Activated CD8-positive, alpha-beta T cell treated with anti-CD3 and anti-CD28 coated beads for 36 hours (primary cell): ENCODE results near the gene GPR35. TPM values are rescaled to one million over a fixed set of nuclear protein-coding genes. Genes with fewer than 3 reads are reported as not detected.
A peak's percentile ranks its signal among the peaks of the same experiment; 100 is the strongest.

Experiments
- ATAC-seq: fragments of 200-7000 bp; cut with Tn5 transposase; one replicate; pipeline ENCODE4 v1.10.0; 2021; ENCODE audit warnings: mild to moderate bottlenecking, moderate library complexity
- CTCF ChIA-PET: fragments of 350-600 bp; sonication (Branson Sonifier 250); formaldehyde crosslinking; loops from one replicate; lab custom pipeline; 2021; ENCODE audit warnings: antibody characterized with exemption; lab: Charles Lee
- POLR2A ChIA-PET: fragments of 350-600 bp; sonication (Branson Sonifier 250); formaldehyde crosslinking; loops from one replicate; lab custom pipeline; 2021; ENCODE audit warnings: antibody characterized with exemption; lab: Charles Lee
- DNase-seq: peaks from one replicate; pipeline ENCODE4 v3.0.0-alpha.2; 2020
- H3K27ac Mint-ChIP-seq: one replicate; pipeline ENCODE4 v1.8.0; 2021; ENCODE audit warnings: mild to moderate bottlenecking, mixed read lengths
- H3K27me3 Mint-ChIP-seq: one replicate; pipeline ENCODE4 v1.8.0; 2021; ENCODE audit warnings: mixed read lengths
- H3K36me3 Mint-ChIP-seq: one replicate; pipeline ENCODE4 v1.8.0; 2021; ENCODE audit warnings: low read depth, mixed read lengths
- H3K4me1 Mint-ChIP-seq: one replicate; pipeline ENCODE4 v1.8.0; 2021; ENCODE audit warnings: low read depth, mixed read lengths
- H3K4me3 Mint-ChIP-seq: one replicate; pipeline ENCODE4 v1.8.0; 2021; ENCODE audit warnings: mild to moderate bottlenecking, moderate library complexity, mixed read lengths
- H3K9me3 Mint-ChIP-seq: one replicate; pipeline ENCODE4 v1.8.0; 2021; ENCODE audit warnings: mixed read lengths
- CTCF ChIP-seq: fragments of 200-600 bp; IDR thresholded peaks from one replicate; pipeline ENCODE4 v1.8.0; 2022; ENCODE audit warnings: antibody characterized with exemption, mild to moderate bottlenecking
- intact Hi-C: fragments of 100-400 bp; cut with micrococcal nuclease; formaldehyde crosslinking; loops from one replicate; pipeline ENCODE4 v1.10.0; 2022
- total RNA-seq, 2 experiments: library from RNA; stranded (reverse); gene quantifications; one replicate each; pipeline ENCODE4 v1.2.3, GENCODE V29; 2021

The GPR35 gene
- total RNA-seq, 2 experiments from 2014 or later = 14.4 to 14.6 TPM

GRCh38 chr2:240585681-240586197, 39.5 kb upstream of the GPR35 start:
- POLR2A ChIA-PET = interaction anchor here (0.7 to 8.2 kb wide), 9 partner anchors 10 to 130 kb away, joined by 3 to 118 read pairs (median 4); partner anchors contain the start of genes ANKMY1, DUSP28 and RNPEPL1
- H3K36me3 Mint-ChIP-seq = peaks cover 11% of the 10 kb centered on the region
- intact Hi-C loops = no loop called here
- peak overlapping the region; percentile 95 for H3K4me3 Mint-ChIP-seq
- H3K4me1 Mint-ChIP-seq = peaks cover 36% of the 10 kb centered on the region
- TF ChIP-seq CTCF = no peak
- H3K27me3 Mint-ChIP-seq = no peaks in the 10 kb centered on the region
- no peak for DNase-seq
- ATAC-seq = no peak
- CTCF ChIA-PET = interaction anchor here (1.0 to 5.3 kb wide), 10 partner anchors 16 to 327 kb away, joined by 3 to 50 read pairs (median 13); no protein-coding TSS in a partner anchor
- no peaks in the 10 kb centered on the region for H3K9me3 Mint-ChIP-seq
- H3K27ac Mint-ChIP-seq = peak overlapping the region; percentile 92

GRCh38 chr2:240586198-240586918, 38.9 kb upstream of the GPR35 start, which contains the start of gene CAPN10:
Gene CAPN10, plus strand, starts transcription at chr2:240586734. Its CDS starts 178 bp downstream, at chr2:240586912.
- Mint-ChIP-seq H3K27ac (peak within 1 kb of the TSS; percentile 92), H3K4me3 (peak within 1 kb of the TSS; percentile 95), H3K4me1 (peaks cover 36% of the 10 kb centered on the region), H3K27me3 (no peaks in the 10 kb centered on the region), H3K36me3 (peaks cover 8% of the 10 kb centered on the region), H3K9me3 (no peaks in the 10 kb centered on the region)
- POLR2A ChIA-PET = interaction anchor here (0.7 to 8.2 kb wide), 12 partner anchors 9 to 129 kb away, joined by 3 to 118 read pairs (median 4); partner anchors contain the start of genes ANKMY1, DUSP28, GPR35 and RNPEPL1
- intact Hi-C loops = no loop called here
- ATAC-seq (peak; percentile 88), DNase-seq (peak; percentile 98)
- CTCF ChIA-PET = interaction anchor here (1.0 to 5.3 kb wide), 12 partner anchors 17 to 327 kb away, joined by 3 to 50 read pairs (median 8); no protein-coding TSS in a partner anchor
- TF ChIP-seq CTCF = no peak

- intact Hi-C loops = no loop called here
- H3K36me3 Mint-ChIP-seq = peaks cover 6% of the 10 kb centered on the region
- peak; percentile 41 for ATAC-seq
- ChIA-PET CTCF (interaction anchor here (0.8 to 5.3 kb wide), 13 partner anchors 11 to 574 kb away, joined by 3 to 50 read pairs (median 7); no protein-coding TSS in a partner anchor), POLR2A (interaction anchor here (0.5 to 8.2 kb wide), 10 partner anchors 8 to 68 kb away, joined by 3 to 118 read pairs (median 3); partner anchors contain the start of genes ANKMY1, DUSP28, GPR35 and RNPEPL1)
- peak; percentile 76 for DNase-seq
- H3K4me1 Mint-ChIP-seq = peaks cover 35% of the 10 kb centered on the region
- H3K27ac Mint-ChIP-seq = peak overlapping the region; percentile 79
- no peak for TF ChIP-seq CTCF
- peak overlapping the region; percentile 95 for H3K4me3 Mint-ChIP-seq
- no peaks in the 10 kb centered on the region for H3K27me3 Mint-ChIP-seq
- no peaks in the 10 kb centered on the region for H3K9me3 Mint-ChIP-seq
Observed at GRCh38 chr2:240586919-240587800, 38.1 kb upstream of the GPR35 start.

GRCh38 chr2:240588006-240588655, 37.1 kb upstream of the GPR35 start:
- intact Hi-C loops = no loop called here
- ChIA-PET POLR2A (interaction anchor here (0.5 to 8.2 kb wide), 7 partner anchors 17 to 67 kb away, joined by 3 to 118 read pairs (median 3); partner anchors contain the start of genes ANKMY1, DUSP28 and RNPEPL1), CTCF (interaction anchor here (0.8 to 5.3 kb wide), 10 partner anchors 8 to 575 kb away, joined by 3 to 50 read pairs (median 4); no protein-coding TSS in a partner anchor)
- Mint-ChIP-seq H3K27me3 (no peaks in the 10 kb centered on the region), H3K27ac (peak overlapping the region; percentile 39), H3K9me3 (no peaks in the 10 kb centered on the region), H3K36me3 (peaks cover 6% of the 10 kb centered on the region), H3K4me1 (peaks cover 30% of the 10 kb centered on the region), H3K4me3 (peak overlapping the region; percentile 95)
- no peak for TF ChIP-seq CTCF
- no peak for DNase-seq
- ATAC-seq = no peak
